NCI-H345 (cell line): Measurements from ENCODE around the gene NOBOX.
"Not testable (repeated sequence)": the region's sequence is repeated elsewhere in the genome, so short reads cannot be mapped to it uniquely, and the experiment has no call there.

ENCODE experiments used
- DNase-seq: peaks from one replicate; lab custom pipeline; 2025; lab: John Stamatoyannopoulos, UW

The NOBOX gene

GRCh38 chr7:144403649-144404061 lies at the start of gene NOBOX:
Gene NOBOX, minus strand, starts transcription at chr7:144403693.
- no peak for DNase-seq

- DNase-seq = no peak
Observed at GRCh38 chr7:144452064-144452463, 48.6 kb upstream of the NOBOX start.

GRCh38 chr7:144445590-144445989 lies 42.1 kb upstream of the NOBOX start:
- DNase-seq = no peak

DNA sequence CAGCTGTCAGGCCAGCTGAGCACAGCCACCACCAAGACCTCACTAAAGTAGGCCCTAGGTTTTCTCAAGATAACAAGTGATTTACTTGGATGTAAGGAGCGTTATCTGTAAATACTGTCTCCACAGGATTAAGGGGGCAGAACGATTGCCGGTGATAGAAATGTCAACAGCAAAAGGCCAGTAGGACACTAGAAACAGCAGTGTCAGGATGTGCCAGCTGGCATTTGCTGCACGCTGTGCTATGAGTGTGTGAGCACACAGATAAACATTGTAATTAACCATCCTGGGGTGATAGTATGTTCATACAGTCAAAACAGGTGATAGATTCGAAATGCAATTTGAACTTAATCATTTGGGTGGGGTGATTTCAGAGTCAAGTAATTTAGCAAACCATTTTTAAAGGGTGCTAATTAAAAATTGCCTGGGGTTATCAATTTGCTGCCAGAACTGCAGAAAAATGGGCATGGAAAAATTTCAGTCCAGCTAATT lies 36.3 kb upstream of the NOBOX start:
- peak; percentile 80 for DNase-seq

- DNase-seq = no peak
Observed at GRCh38 chr7:144438759-144439158, 35.3 kb upstream of the NOBOX start.

- peak; percentile 73 for DNase-seq
Observed at GRCh38 chr7:144437370-144438191, 34.1 kb upstream of the NOBOX start.

DNA sequence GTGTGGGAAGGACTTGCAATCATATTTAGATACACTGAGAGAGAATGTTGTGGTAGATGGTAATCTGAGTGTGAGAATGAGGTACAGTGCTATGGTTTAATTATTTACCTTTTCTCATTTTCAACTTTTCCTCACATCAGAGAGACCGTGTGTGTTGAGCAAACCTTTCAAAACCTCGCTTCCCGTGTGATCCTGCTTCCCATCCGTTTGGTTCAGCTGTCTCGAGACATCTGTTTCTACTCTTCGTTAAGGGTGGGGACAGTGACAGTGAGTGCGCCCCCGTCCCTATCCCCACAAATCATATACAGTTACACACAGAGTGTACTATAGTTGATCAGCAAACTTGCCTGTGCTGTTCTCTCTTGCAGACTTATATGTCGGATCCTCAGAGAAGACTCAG lies 33.0 kb upstream of the NOBOX start:
- DNase-seq = no peak

DNA sequence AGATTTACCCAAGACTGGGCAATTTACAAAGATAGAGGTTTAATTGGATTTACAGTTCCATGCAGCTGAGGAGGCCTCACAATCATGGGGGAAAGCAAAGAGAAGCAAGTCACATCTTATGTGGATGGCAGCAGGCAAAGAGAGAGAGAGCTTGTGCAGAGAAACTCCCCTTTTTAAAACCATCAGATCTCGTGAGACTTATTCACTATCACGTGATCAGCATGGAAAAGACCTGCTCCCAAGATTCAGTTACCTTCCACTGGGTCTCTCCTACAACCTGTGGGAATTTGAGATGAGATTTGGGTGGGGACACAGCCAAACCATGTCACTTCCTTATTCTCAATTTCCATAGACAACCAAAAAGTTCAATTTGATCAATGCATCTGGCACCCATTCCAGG lies 24.9 kb upstream of the NOBOX start:
- DNase-seq = no peak

- not testable (repeated sequence) for DNase-seq
Observed at GRCh38 chr7:144427539-144427938, 24.0 kb upstream of the NOBOX start.

GRCh38 chr7:144418931-144419330 lies 15.4 kb upstream of the NOBOX start:
- DNase-seq = not testable (repeated sequence)

DNA sequence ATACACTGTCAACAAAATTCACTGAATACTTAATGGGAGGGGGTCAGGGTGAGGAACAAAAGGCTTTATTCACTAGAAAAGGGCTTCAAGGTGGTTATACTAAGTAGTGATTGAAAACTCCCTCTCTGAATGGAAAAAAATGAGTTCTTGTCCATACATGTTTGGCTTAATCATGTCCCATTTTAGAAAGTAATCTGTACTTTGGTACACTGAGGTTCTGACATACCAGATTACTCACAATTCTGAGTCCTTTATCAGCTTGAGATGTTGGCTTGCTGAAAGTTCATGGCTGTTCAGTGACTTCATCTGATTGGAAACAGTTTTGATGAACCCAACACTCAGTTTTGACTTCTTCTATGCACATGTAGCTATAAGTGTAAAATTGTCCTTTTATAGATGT lies 12.8 kb upstream of the NOBOX start:
- DNase-seq = peak; percentile 41

DNA sequence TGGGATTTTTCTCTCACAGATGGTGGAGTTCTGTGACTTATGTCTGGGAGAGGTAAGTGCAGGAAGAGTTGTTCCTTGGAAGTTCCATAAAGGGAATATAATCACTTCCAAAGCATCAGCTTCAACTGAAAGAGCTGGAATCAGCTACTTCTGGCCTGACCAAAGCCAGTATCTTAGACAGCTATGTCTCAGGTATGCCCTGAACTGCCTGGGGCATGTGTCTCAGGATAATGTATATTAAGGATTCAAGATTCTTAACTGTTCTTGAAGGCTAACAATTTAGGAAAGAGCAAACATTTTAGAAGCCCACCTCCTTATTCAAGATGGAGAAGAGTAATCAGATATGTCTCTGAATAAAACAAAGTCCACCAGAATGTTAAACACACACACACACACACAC lies 12.4 kb upstream of the NOBOX start:
- no peak for DNase-seq

- no peak for DNase-seq
Observed at GRCh38 chr7:144414815-144415214, 11.3 kb upstream of the NOBOX start.

GRCh38 chr7:144410441-144410840 lies 6.9 kb upstream of the NOBOX start:
- no peak for DNase-seq

DNA sequence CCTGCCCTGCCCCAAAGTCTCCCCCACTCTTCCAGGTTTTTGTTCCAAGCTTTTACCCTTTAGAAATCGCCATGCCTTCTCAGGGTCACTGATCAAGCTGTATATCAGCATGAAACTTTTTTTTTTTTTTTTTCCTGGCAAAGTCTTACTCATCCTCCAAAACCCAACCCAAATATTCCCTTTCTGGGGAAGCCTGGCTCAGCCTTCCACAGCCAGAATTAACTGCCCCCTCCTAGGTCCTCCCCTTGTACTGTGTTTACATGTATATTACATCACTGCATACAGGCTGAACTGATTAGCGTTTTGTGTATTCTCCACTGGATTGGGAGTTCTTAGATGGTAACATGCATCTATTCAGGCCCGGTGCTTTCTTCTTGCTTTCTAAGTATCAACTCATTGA lies 4.6 kb upstream of the NOBOX start:
- no peak for DNase-seq

- peak; percentile 5 for DNase-seq
Observed at GRCh38 chr7:144407266-144407931, 3.9 kb upstream of the NOBOX start.

DNA sequence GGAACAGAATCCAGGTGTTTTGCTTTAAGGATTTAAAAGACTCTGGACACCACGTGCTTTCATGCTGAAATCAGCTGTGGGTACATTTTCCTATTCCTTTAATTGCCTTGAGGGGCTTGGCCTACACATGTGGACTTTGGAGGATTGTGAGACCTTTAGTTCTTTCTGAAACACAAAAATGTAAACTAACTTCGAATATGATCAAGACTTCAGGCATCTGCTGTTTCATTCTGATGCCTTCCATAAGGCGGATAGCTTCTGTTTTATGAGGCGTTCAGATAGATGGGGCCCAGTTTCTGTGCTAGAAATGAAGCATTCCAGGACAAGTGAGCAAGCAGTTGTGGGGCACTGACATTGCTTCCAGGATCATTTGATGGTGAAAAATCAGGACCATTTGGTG lies 1.5 kb upstream of the NOBOX start:
- DNase-seq = no peak

DNA sequence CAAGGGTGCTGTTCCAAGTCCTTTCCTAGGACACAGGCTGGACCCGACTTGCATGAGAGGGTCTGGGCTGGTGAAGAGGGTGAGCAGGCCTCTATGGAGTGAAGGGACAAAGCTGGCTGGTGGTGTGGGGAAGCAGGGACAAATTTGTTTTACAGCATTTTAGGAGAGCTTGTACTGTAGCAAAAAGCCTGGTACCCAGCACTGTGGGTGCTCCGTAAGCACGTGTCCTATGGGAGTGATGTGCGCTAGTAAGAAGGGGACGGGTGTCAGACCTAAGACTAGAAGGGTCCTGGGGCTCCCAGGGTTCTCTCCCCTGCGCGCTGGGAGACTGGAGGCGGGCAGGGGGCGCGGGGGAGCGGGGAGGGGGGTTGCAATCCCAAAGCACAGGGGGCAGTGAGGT lies 391 bp downstream of the NOBOX start:
- DNase-seq = no peak

DNA sequence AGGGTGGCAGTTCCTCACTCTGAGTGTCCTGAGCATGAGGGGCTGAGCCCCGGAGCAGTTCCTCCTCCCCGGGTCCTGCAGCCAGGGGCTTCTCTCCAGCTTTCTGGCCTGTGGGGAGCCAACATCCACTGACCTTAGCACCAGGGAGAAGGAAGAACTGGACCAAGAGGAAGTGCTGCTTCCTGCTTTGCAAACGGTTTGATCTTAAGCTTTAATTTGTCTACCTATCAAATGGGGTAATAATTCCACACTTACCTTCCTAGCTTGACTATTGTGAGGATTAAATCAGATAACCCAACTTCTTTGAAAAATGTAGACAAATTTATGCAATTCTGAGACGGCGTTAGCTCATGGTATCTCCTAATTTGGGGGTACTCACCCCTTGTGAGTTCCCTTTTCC lies 2.0 kb downstream of the NOBOX start:
- no peak for DNase-seq

GRCh38 chr7:144399946-144400345 lies 3.5 kb downstream of the NOBOX start:
- DNase-seq = no peak

DNA sequence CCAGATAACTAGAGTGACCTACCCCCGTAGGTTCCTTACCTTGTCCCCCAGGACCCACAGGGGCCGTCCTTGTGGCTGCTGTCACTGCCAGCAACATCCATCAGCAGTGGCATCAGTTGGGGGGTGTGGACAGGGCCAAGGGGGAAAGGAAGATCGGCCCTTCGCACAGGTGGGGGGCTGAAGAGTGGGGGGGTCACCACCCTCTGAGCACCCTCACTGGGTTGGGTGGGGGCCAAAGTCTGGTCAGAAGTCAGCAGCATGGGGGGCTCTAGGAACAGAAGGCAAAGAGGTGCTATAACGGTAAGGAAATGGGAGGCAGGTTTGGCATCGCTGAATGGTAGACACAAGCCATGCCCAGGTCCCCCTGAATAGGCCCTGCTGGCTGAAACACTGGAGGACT lies 4.6 kb downstream of the NOBOX start:
- DNase-seq = no peak

GRCh38 chr7:144398291-144398690 lies 5.2 kb downstream of the NOBOX start:
- no peak for DNase-seq

DNA sequence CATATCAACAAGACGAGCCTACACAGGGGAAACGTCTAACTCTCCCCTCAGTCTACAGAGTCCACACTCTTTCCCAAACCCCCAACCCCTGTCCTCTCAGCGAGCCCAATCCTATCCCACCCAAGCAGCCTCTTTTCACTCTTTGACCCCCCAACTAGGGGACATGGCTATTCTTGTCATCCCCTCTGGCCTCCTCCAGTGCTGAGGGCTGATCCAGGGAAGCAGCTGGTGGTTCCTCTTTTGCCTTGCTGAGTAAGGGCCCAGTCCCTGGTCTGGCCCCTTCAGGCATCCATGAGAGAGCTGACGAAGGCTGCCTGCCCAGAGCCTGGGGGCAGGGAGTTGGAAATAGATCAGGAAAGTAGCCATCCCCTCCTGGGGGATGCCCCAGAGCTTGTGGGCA lies 6.4 kb downstream of the NOBOX start:
- DNase-seq = no peak
